ENCODE results near the gene RNF111.
"Not testable (repeated sequence)": the region's sequence is repeated elsewhere in the genome, so short reads cannot be mapped to it uniquely, and the experiment has no call there.

DNA sequence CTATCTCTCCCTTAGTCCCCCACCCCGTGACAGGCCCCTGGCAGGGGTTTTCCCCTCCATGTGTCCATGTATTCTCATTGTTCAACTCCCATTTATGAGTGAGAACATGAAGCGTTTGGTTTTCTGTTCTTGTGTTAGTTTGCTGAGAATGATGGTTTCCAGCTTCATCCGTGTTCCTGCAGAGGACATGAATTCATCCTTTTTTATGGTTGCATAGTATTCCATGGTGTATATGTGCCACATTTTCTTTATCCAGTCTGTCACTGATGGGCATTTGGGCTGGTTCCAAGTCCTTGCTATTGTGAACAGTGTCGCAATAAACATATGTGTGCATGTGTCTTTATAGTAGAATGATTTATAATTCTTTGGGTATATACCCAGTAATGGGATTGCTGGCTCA is 138.2 kb downstream of the RNF111 start:
- TF ChIP-seq, protein P1, sequence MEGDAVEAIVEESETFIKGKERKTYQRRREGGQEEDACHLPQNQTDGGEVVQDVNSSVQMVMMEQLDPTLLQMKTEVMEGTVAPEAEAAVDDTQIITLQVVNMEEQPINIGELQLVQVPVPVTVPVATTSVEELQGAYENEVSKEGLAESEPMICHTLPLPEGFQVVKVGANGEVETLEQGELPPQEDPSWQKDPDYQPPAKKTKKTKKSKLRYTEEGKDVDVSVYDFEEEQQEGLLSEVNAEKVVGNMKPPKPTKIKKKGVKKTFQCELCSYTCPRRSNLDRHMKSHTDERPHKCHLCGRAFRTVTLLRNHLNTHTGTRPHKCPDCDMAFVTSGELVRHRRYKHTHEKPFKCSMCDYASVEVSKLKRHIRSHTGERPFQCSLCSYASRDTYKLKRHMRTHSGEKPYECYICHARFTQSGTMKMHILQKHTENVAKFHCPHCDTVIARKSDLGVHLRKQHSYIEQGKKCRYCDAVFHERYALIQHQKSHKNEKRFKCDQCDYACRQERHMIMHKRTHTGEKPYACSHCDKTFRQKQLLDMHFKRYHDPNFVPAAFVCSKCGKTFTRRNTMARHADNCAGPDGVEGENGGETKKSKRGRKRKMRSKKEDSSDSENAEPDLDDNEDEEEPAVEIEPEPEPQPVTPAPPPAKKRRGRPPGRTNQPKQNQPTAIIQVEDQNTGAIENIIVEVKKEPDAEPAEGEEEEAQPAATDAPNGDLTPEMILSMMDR (IDR thresholded peaks at IDR 0.05), result not testable (repeated sequence)
- not testable (repeated sequence) for TF ChIP-seq POLR2A (IDR thresholded peaks at IDR 0.05)
